ENCODE data around the gene BST1. TPM values are rescaled to one million over a fixed set of nuclear protein-coding genes. Genes with fewer than 3 reads are reported as not detected.

The BST1 gene
- total RNA-seq, 2 donors from 2014 or later, result 8.7 to 11.0 TPM

DNA sequence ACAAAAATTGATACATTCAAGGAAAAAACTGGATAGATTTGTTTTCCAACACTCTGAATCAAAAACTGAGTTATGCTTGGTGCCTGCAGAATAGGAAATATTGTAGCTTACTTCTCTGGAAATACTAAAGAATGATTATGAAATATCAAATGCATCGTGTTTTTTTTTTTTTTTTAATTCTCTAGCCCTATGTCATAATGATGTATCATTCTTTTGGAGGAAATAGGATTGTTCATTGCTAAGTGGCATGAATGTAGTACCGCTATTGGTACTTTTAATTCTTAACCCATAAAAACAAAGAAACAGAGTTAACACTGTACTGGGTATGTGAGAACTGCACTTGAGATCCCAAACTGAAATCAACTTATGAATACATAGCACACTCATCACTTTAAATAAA is 28.8 kb upstream of the BST1 start:
- intact Hi-C loops (cut with DNase I), result no loop called here
- ATAC-seq, result no peak
- DNase-seq, result no peak

GRCh38 chr4:15674926-15675325 is 27.9 kb upstream of the BST1 start:
- ATAC-seq, result no peak
- intact Hi-C loops (cut with DNase I), result no loop called here
- no peak for DNase-seq

GRCh38 chr4:15675356-15675755 is 27.5 kb upstream of the BST1 start:
- no peak for DNase-seq
- ATAC-seq, result no peak
- intact Hi-C loops (cut with DNase I), result no loop called here

- ATAC-seq, result no peak
- DNase-seq, result no peak
- intact Hi-C loops (cut with DNase I), result no loop called here
These were observed 26.8 kb upstream of the BST1 start for GRCh38 chr4:15676039-15676438.

DNA sequence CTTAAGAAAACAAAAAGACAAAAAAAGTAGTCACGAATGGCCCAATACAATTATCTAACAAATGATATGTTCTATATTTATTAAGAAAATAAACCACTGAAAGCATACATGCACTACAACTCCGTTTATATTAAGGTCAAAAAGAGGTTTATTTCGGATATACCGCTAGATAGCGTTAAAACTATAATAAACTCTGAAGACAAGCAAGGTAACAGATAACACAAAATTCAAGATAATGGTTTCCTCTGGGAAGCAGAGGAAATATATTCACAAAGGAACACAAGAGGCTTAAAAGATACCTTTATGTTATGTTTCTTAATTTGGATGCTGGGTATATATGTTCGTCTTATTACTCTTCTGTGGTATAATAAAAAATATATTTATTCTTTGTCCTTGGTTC is 26.0 kb upstream of the BST1 start:
- intact Hi-C loops (cut with DNase I), result no loop called here
- DNase-seq, result no peak
- ATAC-seq, result no peak

- DNase-seq (no peak), ATAC-seq (no peak)
- intact Hi-C loops (cut with DNase I), result no loop called here
These were observed 25.3 kb upstream of the BST1 start for GRCh38 chr4:15677507-15677988.

GRCh38 chr4:15681067-15681371 is 21.8 kb upstream of the BST1 start:
- ATAC-seq (no peak), DNase-seq (no peak)
- intact Hi-C loops (cut with DNase I), result no loop called here

- intact Hi-C loops (cut with DNase I), result no loop called here
- peak; percentile 99 for ATAC-seq
- peak; percentile 99 for DNase-seq
These were observed 21.3 kb upstream of the BST1 start, which contains the start of gene FAM200B for GRCh38 chr4:15681372-15682241. FAM200B (plus strand) TSS chr4:15681827; CDS start chr4:15686978, 5,151 bp downstream.

DNA sequence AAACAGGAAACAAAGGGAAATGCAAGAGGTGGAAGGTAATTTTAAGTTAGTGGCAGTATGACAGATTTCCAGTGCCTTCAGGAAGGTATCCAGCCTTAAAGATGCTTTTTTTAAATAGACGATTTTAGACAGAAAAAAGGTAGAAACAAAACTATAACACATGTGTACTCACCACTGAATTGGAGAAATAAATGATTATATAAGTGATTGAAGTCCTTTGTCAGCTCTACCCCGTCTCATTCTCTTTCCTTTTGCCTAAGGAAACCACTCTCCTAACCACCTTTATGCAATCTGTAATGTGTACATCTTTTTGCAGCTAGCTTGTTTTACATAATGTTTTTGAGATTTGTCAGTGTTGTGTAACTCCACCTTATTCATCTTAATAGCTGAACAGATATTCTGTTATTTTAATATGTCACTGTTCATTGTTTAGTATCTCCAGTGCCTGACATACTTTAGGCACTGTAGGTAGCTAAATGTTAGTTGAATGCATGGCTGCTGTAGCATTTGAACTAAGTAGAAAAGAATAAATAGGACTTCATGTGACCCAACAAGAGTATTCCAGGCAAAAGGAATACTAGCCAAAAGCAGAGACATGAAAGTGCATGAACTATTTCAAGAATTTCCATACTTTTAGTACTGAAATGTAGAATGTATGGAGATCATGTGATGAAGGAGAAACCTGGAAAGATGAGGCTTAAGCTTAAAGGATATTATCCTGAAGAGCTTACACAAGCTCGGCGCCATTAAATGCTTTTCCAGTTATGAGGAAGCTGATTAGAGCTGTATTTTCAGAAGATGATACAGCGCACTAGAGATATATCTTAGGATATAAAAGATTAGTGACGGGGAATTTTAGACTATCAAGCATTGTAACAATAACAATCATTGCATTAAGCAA is 20.4 kb upstream of the BST1 start:
- DNase-seq (no peak), ATAC-seq (no peak)

GRCh38 chr4:15683143-15683495 is 19.7 kb upstream of the BST1 start:
- DNase-seq (no peak), ATAC-seq (no peak)
- intact Hi-C loops (cut with DNase I), result no loop called here

More for the DNA sequence above, 20.4 kb upstream of the BST1 start:
- intact Hi-C loops (cut with DNase I), result no loop called here

DNA sequence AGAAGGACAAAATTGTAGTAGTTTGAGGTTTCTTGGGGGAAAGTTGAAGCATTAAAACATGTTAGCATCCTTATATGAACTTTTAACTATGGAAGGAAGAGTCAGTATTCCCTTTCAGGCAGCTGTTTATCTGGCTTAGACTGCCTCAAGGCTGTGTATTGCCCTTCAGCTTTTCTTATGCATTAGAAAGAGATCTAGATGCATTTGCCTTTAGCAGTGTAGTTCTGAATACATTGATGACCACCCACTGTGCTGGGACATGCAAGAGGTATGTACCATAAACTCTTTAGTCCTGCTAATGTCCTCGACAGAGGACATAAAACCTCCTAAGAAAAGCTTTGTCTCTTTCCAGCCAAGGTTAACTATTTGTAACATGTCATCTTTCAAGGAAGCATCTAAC is 18.4 kb upstream of the BST1 start:
- intact Hi-C loops (cut with DNase I), result no loop called here
- no peak for DNase-seq
- ATAC-seq, result no peak

DNA sequence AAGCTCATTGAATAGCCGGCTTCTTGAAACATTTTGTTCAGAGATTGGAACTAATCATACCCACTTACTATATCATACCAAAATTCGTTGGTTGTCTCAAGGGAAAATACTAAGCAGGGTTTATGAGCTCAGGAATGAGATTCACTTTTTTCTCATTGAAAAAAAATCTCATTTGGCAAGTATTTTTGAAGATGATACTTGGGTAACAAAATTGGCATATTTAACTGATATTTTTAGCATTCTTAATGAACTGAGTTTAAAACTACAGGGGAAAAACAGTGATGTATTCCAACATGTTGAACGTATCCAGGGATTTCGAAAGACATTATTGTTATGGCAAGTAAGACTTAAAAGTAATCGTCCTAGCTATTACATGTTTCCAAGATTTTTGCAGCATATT is 14.8 kb upstream of the BST1 start:
- ATAC-seq, result no peak
- DNase-seq, result no peak
- intact Hi-C loops (cut with DNase I), result no loop called here

DNA sequence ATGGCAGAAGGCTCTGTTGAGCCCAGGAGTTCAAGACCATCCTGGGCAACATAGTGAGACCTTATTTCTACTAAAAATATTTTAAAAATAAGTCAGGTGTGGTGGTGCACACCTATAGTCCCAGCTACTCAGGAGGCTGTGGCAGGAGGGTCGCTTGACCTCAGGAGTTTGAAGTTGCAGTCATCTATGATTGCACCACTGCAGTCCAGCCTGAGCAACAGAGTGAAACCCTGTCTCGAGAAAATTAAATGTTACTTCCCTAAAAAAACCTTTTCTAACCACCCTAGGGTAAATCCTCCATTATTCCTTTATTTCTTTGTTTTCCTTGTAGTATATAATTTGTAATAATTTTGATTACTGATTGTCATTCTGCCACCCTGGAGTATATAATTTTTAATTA is 13.3 kb upstream of the BST1 start:
- DNase-seq (no peak), ATAC-seq (peak in 1 of 2 donors; percentile 30)
- intact Hi-C loops (cut with DNase I), result no loop called here

DNA sequence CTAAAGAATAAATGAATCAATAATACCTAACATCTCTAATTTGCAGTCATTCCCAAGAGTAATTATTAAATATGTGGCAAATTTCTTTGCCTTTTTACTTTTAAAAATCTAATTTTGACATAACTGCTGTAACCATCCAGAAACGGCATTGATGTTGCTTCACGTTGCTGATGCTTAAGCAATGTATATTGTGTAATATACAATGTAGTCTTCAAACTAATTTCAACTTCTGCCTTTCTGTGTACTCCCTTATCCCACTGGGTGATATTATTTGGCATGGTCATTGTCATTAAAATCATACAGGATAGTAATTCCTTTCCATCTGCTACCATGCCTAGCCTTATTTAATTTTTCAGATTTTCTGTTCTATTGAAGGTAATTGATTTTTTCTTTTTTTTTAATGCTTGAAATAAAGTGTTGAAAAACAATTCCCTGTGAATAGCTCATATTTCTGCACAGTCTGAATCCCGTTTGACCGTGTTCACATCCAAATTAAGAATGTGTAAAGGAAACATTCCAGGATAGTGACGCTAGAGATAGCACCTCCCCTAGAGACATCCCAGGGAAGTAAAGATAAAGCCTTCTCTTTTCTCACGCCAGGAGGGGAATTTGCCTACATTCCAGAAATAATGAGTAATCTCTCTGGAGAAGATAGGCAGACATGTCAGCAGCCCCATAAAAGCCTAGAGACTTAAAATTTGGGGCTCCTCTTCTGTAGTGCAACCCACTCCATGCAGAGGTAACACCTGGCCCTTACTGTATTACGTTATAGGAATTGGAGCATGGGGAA is 12.7 kb upstream of the BST1 start:
- ATAC-seq, result peak; percentile 79 to 92
- intact Hi-C loops (cut with DNase I), result no loop called here
- no peak for DNase-seq

DNA sequence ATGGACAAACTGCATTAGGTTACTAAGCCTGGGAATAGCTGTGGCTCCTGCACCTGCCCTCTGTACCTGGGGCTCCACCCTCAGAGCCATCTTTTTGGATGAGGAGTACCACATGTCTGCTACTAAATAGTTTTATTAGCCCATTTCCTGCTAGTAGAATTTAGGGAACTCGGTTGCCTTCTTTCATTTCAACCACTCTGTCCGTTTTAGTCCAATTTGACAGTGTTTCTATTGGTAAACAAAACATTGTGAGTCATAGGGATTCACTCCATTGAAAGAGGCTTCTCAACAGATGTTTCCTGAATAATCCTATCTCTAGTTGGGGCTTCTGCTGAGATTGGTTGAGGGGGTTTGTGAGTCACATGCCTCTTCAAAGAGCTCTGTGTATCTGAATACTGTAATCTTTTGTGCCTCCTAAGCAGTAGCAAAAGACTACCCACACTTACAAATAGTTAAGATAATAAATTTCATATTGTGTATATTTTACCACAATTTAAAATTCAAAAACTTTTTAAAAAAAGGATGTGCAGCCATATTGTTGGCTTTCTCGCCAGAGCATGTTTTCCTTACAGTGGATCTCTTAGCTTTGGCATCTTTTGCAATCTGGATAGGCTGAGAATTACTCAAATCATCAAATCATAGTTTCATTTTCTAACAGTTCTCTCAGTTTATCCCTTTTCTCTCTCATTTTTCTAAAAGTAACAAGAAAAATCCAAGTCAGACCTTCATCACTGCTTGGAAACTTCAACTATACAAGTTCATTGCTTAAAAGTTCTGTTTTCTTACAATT is 11.3 kb upstream of the BST1 start:
- intact Hi-C loops (cut with DNase I), result no loop called here
- DNase-seq (no peak), ATAC-seq (peak in 1 of 2 donors; percentile 63)

GRCh38 chr4:15692602-15693001 is 10.3 kb upstream of the BST1 start:
- DNase-seq, result no peak
- no peak for ATAC-seq
- intact Hi-C loops (cut with DNase I), result no loop called here

- no peak for ATAC-seq
- intact Hi-C loops (cut with DNase I), result no loop called here
- DNase-seq, result no peak
These were observed 8.4 kb upstream of the BST1 start for GRCh38 chr4:15694431-15694830.

- DNase-seq (no peak), ATAC-seq (no peak)
- intact Hi-C loops (cut with DNase I), result no loop called here
These were observed 7.6 kb upstream of the BST1 start for GRCh38 chr4:15695240-15695699.

- no peak for ATAC-seq
- no peak for DNase-seq
- intact Hi-C loops (cut with DNase I), result no loop called here
These were observed 7.1 kb upstream of the BST1 start for GRCh38 chr4:15695729-15696128.

Measured in left cardiac atrium (tissue), 4 donors.